Measurements from ENCODE around the gene APOE. TPM values are rescaled to one million over a fixed set of nuclear protein-coding genes. Genes with fewer than 3 reads are reported as not detected.

Gene APOE
- total RNA-seq, 1 donor from 2014 or later, result 151 TPM

- no peak for DNase-seq (ENCODE audit: extremely low spot score, unreplicated experiment)
- no peak for TF ChIP-seq CTCF (IDR thresholded peaks at IDR 0.05)
- Mint-ChIP-seq H3K9me3 (ENCODE audit: unreplicated experiment) (no peaks in the 10 kb centered on the region), H3K27me3 (ENCODE audit: unreplicated experiment) (peaks cover 8% of the 10 kb centered on the region), H3K4me3 (ENCODE audit: unreplicated experiment) (no peak overlapping the region), H3K27ac (ENCODE audit: unreplicated experiment) (no peak overlapping the region), H3K36me3 (ENCODE audit: unreplicated experiment) (no peaks in the 10 kb centered on the region), H3K4me1 (ENCODE audit: unreplicated experiment) (peaks cover 26% of the 10 kb centered on the region)
Measured at GRCh38 chr19:44927746-44928145, 22.1 kb downstream of the APOE start.

- Mint-ChIP-seq H3K9me3 (ENCODE audit: unreplicated experiment) (no peaks in the 10 kb centered on the region), H3K4me3 (ENCODE audit: unreplicated experiment) (no peak overlapping the region), H3K4me1 (ENCODE audit: unreplicated experiment) (peaks cover 25% of the 10 kb centered on the region), H3K27me3 (ENCODE audit: unreplicated experiment) (peaks cover 5% of the 10 kb centered on the region), H3K27ac (ENCODE audit: unreplicated experiment) (no peak overlapping the region), H3K36me3 (ENCODE audit: unreplicated experiment) (no peaks in the 10 kb centered on the region)
- DNase-seq (ENCODE audit: extremely low spot score, unreplicated experiment), result no peak
- TF ChIP-seq CTCF (IDR thresholded peaks at IDR 0.05), result no peak
Measured at GRCh38 chr19:44930088-44930487, 24.5 kb downstream of the APOE start.

- no peak for TF ChIP-seq CTCF (IDR thresholded peaks at IDR 0.05)
- Mint-ChIP-seq H3K27me3 (ENCODE audit: unreplicated experiment) (peaks cover 5% of the 10 kb centered on the region), H3K27ac (ENCODE audit: unreplicated experiment) (no peak overlapping the region), H3K4me3 (ENCODE audit: unreplicated experiment) (no peak overlapping the region), H3K36me3 (ENCODE audit: unreplicated experiment) (no peaks in the 10 kb centered on the region), H3K4me1 (ENCODE audit: unreplicated experiment) (peaks cover 15% of the 10 kb centered on the region), H3K9me3 (ENCODE audit: unreplicated experiment) (no peaks in the 10 kb centered on the region)
- no peak for DNase-seq (ENCODE audit: extremely low spot score, unreplicated experiment)
Measured at GRCh38 chr19:44931541-44931940, 25.9 kb downstream of the APOE start.

- H3K27ac Mint-ChIP-seq (ENCODE audit: unreplicated experiment), result no peak overlapping the region
- H3K36me3 Mint-ChIP-seq (ENCODE audit: unreplicated experiment), result no peaks in the 10 kb centered on the region
- H3K9me3 Mint-ChIP-seq (ENCODE audit: unreplicated experiment), result no peaks in the 10 kb centered on the region
- no peaks in the 10 kb centered on the region for H3K4me1 Mint-ChIP-seq (ENCODE audit: unreplicated experiment)
- no peaks in the 10 kb centered on the region for H3K27me3 Mint-ChIP-seq (ENCODE audit: unreplicated experiment)
- no peak for TF ChIP-seq CTCF (IDR thresholded peaks at IDR 0.05)
- H3K4me3 Mint-ChIP-seq (ENCODE audit: unreplicated experiment), result no peak overlapping the region
- no peak for DNase-seq (ENCODE audit: extremely low spot score, unreplicated experiment)
Measured at GRCh38 chr19:44939668-44940067, 34.1 kb downstream of the APOE start.

- Mint-ChIP-seq H3K4me1 (ENCODE audit: unreplicated experiment) (no peaks in the 10 kb centered on the region), H3K9me3 (ENCODE audit: unreplicated experiment) (no peaks in the 10 kb centered on the region), H3K4me3 (ENCODE audit: unreplicated experiment) (no peak within 1 kb of the TSS), H3K27ac (ENCODE audit: unreplicated experiment) (no peak within 1 kb of the TSS), H3K36me3 (ENCODE audit: unreplicated experiment) (no peaks in the 10 kb centered on the region), H3K27me3 (ENCODE audit: unreplicated experiment) (no peaks in the 10 kb centered on the region)
- no peak for DNase-seq (ENCODE audit: extremely low spot score, unreplicated experiment)
- TF ChIP-seq CTCF (IDR thresholded peaks at IDR 0.05), result no peak
Measured at GRCh38 chr19:44942067-44942571, 36.5 kb downstream of the APOE start, which contains the start of gene APOC4. Gene APOC4, plus strand, starts transcription at chr19:44942237. Its CDS starts 41 bp downstream, at chr19:44942278.
